HUES64 (cell line): ENCODE measurements around the gene TMEM132E. TPM values are rescaled to one million over a fixed set of nuclear protein-coding genes. Genes with fewer than 3 reads are reported as not detected.
"Not testable (repeated sequence)": the region's sequence is repeated elsewhere in the genome, so short reads cannot be mapped to it uniquely, and the experiment has no call there.

ENCODE experiments used
- H3K27ac ChIP-seq: 2 replicates; pipeline ENCODE4 v1.7.0; 2013; ENCODE audit warnings: low read depth, low read length, inconsistent platforms
- H3K27me3 ChIP-seq: 2 replicates; pipeline ENCODE4 v1.6.1; 2013; ENCODE audit warnings: mild to moderate bottlenecking, low read length; ENCODE audit not compliant: insufficient read depth
- H3K36me3 ChIP-seq: 2 replicates; pipeline ENCODE4 v1.6.1; 2013; ENCODE audit warnings: mild to moderate bottlenecking, low read length; ENCODE audit not compliant: insufficient read depth
- H3K4me1 ChIP-seq: 2 replicates; pipeline ENCODE4 v1.6.1; 2013; ENCODE audit warnings: mild to moderate bottlenecking, low read length, moderate library complexity; ENCODE audit not compliant: insufficient read depth
- H3K4me3 ChIP-seq: 2 replicates; pipeline ENCODE4 v1.5.1; 2013; ENCODE audit warnings: mild to moderate bottlenecking, low read length, moderate library complexity
- H3K9ac ChIP-seq: 2 replicates; pipeline ENCODE4 v1.6.1; 2013; ENCODE audit warnings: mild to moderate bottlenecking, low read depth, low read length
- H3K9me3 ChIP-seq: 2 replicates; pipeline ENCODE4 v1.6.1; 2013; ENCODE audit warnings: low read depth, low read length; ENCODE audit not compliant: insufficient read depth
- WGBS: fragments of 150-250, 120-280 bp; methylation state at CpG from one replicate; pipeline ENCODE4 v1.1.7; 2013; ENCODE audit warnings: missing lambda C conversion rate; 5-methylcytosine and 5-hydroxymethylcytosine counted together
- polyA plus RNA-seq, 2 experiments: library from polyadenylated mRNA; stranded (reverse); fragments of 50-300 nt; gene quantifications; one replicate each; pipeline ENCODE4 v1.2.3, GENCODE V29; 2013

Gene TMEM132E, protein sequence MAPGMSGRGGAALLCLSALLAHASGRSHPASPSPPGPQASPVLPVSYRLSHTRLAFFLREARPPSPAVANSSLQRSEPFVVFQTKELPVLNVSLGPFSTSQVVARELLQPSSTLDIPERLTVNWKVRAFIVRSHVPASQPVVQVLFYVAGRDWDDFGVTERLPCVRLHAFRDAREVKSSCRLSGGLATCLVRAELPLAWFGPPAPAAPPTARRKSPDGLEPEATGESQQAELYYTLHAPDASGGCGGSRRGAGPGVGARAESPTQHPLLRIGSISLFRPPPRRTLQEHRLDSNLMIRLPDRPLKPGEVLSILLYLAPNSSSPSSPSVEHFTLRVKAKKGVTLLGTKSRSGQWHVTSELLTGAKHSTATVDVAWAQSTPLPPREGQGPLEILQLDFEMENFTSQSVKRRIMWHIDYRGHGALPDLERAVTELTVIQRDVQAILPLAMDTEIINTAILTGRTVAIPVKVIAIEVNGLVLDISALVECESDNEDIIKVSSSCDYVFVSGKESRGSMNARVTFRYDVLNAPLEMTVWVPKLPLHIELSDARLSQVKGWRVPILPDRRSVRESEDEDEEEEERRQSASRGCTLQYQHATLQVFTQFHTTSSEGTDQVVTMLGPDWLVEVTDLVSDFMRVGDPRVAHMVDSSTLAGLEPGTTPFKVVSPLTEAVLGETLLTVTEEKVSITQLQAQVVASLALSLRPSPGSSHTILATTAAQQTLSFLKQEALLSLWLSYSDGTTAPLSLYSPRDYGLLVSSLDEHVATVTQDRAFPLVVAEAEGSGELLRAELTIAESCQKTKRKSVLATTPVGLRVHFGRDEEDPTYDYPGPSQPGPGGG (N-terminal part only)
- polyA plus RNA-seq (2013, experiment 1 of 2), result 0.40 TPM
- 0.51 TPM for polyA plus RNA-seq (2013, experiment 2 of 2)

DNA sequence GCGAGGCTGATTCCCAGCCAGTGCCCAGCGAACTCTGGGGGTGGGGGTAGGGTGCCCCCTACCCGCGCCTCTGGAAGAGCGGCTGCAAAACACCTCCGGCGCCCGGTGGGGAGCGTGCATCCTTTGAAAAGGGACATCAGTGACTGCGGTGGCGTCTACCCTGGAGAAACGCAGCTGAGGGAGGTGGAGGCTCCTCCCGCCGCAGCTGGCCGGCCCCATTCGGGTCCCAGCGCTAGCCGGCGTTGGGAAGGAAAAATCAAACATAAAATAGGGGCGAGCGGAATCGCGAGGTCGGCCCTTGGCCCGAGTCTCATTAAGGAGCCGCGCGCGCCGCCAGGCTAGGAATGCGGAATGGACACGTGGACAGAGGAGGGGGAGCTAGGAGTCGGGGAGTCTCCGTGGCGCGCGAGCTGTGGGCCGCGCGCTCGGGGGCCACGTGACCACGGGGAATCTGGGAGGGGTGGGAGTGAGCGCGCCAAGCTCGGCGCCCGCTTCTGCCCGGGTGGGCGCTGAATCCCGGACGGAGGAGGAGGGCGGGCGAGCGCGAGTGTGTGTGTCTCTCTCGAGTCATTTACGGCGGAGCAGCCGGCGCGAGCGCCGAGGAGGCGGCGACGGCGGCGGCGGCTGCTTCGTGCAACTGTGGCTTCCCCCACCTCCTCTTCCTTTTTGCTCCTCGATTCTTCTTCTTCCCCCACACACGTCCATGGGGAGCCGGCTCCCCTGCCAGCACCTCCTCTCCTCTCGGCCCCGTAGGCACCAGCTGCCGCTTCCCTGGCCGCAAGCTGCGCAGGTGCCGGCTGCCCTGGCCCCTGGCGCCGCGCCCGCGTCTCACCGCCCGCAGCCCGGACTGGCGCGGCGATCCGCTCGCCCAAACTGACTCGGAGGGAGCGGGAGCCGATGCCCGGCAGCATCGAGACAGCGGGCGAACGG, at the start of gene TMEM132E:
Gene TMEM132E, plus strand, starts transcription at position 566 of the 930 bp plus-strand sequence. CDS start 1,495 bp downstream, outside the sequence.
- peak within 1 kb of the TSS; percentile 54 for H3K4me3 ChIP-seq
- no peaks in the 10 kb centered on the region; the same call in 1 of the 2 replicates for H3K9me3 ChIP-seq
- H3K4me1 ChIP-seq, result peaks cover 22% of the 10 kb centered on the region
- H3K36me3 ChIP-seq, result no peaks in the 10 kb centered on the region
- H3K27ac ChIP-seq, result no peak within 1 kb of the TSS
- H3K9ac ChIP-seq, result peak within 1 kb of the TSS; percentile 19; the same call in 1 of the 2 replicates
- H3K27me3 ChIP-seq, result peaks cover 100% of the 10 kb centered on the region
- WGBS, result under 1% methylated on average over 101 of the region's 101 CpGs

DNA sequence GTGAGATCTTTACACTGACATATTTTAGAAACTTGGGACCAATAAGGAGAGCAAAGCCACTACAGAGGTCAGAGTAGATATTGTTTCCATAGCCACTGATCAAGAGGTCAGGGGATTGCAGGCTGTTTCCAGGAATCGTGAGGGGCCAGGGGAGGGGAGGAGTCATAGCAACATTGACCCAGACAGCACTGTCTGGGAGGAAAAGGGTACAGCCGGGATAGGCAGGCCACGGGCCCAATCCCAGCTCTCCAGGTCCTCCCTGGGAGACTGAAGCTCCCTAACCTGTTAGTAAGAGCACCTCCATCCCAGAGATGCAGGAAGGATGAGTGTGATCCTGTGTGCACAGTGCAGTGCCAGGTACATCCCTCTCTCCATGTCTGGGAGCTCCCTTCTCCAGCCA, 48.5 kb upstream of the TMEM132E start:
- Histone ChIP-seq H3K4me1 (0 out of 2 replicates have a peak, but pooled peaks cover 3% of the 10 kb centered on the region), H3K27ac (no peak overlapping the region), H3K9me3 (no peaks in the 10 kb centered on the region), H3K4me3 (no peak overlapping the region), H3K27me3 (peaks cover 3% of the 10 kb centered on the region; the same call in 1 of the 2 replicates), H3K36me3 (no peaks in the 10 kb centered on the region), H3K9ac (no peak overlapping the region)
- 67% methylated on average over 3 of the region's 3 CpGs for WGBS

DNA sequence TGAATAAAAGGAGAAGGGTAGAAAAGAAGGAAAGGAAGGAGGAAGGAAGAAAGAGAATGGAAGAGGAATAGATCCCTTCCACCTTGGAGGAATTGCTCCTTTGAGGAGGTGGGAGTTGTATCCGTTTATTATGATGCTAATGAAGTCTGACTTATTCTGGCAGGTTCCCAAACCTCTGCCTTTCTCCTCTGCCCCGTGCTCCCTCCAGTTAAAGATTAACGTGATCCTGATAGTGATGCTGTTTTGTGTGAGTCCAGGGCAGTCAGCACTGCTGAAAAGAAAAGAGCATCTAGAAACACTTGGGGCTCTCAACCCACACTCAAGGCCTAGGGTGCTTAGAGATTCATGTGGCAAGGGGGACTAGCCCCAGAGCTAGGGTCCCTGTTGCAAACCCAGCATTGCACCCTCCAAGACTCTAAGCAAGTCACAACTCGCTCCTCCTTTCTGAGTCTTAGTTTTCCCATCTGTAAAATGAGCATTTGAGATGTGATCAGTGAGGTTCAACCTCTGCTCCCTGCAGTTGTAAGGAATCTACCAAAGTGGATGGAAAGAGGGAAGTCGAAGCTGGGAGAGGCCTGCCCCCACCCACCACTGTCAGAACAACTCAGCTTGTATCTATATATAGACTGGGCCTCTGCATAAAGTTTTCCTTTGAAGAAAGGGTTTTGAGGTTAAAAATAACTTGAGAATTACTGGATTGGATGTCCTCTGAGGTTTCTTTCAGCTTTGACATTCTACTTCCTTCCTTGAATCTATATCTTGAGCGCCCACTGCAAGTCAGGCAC, 46.9 kb upstream of the TMEM132E start:
- Histone ChIP-seq H3K27me3 (peaks cover 3% of the 10 kb centered on the region; the same call in 1 of the 2 replicates), H3K36me3 (no peaks in the 10 kb centered on the region), H3K4me1 (0 out of 2 replicates have a peak, but pooled peaks cover 3% of the 10 kb centered on the region), H3K4me3 (no peak overlapping the region), H3K9me3 (no peaks in the 10 kb centered on the region), H3K27ac (no peak overlapping the region), H3K9ac (no peak overlapping the region)
- whole genome bisulfite sequencing, result 41% methylated on average over 5 of the region's 6 CpGs

DNA sequence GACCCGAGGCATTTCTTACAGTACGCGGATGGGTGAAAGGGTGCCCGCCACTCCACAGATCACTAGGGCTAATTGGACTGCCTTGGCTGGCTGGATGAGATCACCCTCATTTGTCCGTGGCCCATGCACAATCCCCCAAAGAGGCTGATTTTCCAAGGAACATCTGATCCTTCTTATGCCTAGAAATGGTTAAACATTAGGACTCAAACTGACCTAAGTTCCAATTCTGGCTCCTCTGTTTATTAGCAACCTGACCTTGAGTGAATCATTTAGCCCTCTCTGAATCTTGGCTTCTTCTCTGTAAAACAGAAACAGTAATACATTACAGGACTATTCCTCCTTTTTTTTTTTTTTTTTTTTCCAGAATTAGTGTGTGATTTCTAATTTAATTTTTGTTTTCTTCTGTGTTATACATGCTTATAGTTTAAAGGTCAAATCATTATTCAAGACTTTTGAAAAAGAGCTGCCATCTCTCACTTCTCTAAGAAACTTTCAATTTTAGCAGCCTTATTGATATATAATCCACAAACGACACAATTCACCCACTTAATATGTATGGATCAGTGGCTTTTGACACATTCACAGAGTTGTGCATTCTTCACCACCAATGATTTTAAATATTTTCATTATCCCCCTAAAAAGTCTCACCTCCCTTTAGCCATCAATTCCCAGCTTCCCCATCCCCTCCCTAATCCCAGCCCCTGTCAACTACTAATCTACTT, 45.4 kb upstream of the TMEM132E start:
- Histone ChIP-seq H3K27ac (no peak overlapping the region), H3K36me3 (no peaks in the 10 kb centered on the region), H3K4me1 (0 out of 2 replicates have a peak, but pooled peaks cover 3% of the 10 kb centered on the region), H3K9ac (no peak overlapping the region), H3K27me3 (peaks cover 4% of the 10 kb centered on the region; the same call in 1 of the 2 replicates), H3K9me3 (no peaks in the 10 kb centered on the region), H3K4me3 (no peak overlapping the region)
- 93% methylated on average over 6 of the region's 6 CpGs for WGBS

DNA sequence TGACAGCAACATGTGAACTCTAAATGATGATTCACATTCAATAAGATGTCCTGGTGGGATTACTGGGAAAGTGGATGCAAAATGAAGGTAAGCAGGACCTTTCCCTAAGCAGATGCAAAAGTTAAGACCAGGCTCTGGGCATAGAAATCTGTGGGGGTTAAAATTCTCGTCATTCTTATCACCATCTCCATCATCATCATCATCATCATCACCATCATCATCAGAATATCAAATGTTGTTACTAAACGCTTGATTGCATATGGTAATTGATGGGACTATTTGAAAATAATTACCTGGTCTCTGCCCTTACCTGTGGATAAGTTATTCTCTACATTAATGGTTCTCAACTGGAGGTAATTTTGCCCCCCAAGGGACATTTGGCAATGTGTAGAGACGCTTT, 41.9 kb upstream of the TMEM132E start:
- Histone ChIP-seq H3K9me3 (no peaks in the 10 kb centered on the region), H3K27ac (no peak overlapping the region), H3K4me3 (no peak overlapping the region), H3K4me1 (no peaks in the 10 kb centered on the region), H3K27me3 (peaks cover 23% of the 10 kb centered on the region), H3K9ac (no peak overlapping the region), H3K36me3 (no peaks in the 10 kb centered on the region)
- WGBS, result 79% methylated on average over 2 of the region's 3 CpGs

DNA sequence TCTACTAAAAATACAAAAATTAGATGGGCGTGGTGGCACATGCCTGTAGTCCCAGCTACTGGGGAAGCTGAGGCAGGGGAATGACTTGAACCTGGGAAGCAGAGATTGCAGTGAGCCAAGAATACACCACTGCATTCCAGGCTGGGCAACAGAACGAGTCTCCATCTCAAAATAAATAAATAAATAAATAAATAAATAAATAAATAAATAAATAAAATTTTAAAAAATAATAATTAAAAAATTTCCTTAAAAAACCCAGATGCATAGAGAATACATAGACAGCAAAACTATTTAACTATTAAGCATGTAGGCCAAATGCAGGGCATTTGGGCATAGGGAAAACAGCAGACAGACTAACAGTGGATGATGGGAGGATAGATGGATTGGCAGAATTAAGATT, 40.8 kb upstream of the TMEM132E start:
- not testable (repeated sequence) for H3K36me3 ChIP-seq, H3K9me3 ChIP-seq, H3K4me1 ChIP-seq, H3K4me3 ChIP-seq, H3K27ac ChIP-seq, H3K9ac ChIP-seq
- 92% methylated on average over 1 of the region's 2 CpGs for WGBS
- peaks cover 30% of the 10 kb centered on the region for H3K27me3 ChIP-seq

DNA sequence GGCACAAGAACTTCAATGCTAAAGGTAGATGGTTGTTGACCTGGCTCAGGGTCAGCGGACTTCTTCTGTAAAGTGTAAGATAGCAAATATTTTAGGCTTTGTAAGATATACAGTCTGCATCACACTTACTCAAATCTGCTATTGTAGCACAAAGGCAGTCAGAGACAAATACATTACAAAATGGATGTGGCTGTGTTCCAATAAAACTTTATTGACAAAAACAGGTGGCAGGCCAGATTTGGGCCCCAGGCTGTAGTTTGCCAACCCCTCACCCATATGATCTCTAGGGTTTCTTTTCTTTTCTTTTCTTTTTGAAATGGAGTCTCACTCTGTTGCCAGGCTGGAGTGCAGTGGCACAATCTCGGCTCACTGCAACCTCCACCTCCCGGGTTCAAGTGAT, 39.5 kb upstream of the TMEM132E start:
- Histone ChIP-seq H3K4me3 (no peak overlapping the region), H3K27ac (no peak overlapping the region), H3K9ac (no peak overlapping the region), H3K27me3 (peaks cover 34% of the 10 kb centered on the region), H3K4me1 (no peaks in the 10 kb centered on the region), H3K9me3 (no peaks in the 10 kb centered on the region), H3K36me3 (no peaks in the 10 kb centered on the region)
- WGBS, result no CpG with 5 or more reads among the region's 3 CpGs

DNA sequence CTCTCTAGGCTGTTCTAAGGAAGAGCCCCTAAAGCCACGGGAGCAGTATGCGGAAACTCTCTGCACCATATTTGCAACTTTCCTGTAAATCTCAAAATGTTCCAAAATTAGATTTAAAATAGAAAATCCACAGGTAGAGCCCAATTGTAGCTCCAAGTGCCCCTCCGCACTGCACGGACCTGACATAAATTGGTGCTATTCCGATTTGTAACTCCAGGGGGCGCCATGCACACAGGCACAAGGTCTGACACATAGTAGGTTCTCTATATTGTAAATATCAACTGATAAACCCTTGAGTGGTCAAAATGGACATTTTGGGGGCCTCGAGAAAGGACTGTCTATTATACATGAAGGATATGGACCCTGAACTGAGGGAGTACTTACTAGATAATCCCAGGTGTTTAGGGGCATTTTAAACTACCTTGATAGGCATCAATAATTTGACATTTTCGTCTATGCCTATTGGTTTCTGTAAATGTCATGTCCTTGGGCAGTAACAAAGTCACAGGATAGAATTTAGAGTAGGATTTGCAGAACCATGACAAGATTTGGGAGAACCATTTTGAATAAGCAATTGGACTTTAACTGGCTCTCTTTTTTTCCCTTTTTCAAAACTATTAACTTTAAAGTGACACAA, 36.6 kb upstream of the TMEM132E start:
- 13% methylated on average over 8 of the region's 8 CpGs for WGBS
- Histone ChIP-seq H3K27ac (no peak overlapping the region), H3K27me3 (peaks cover 34% of the 10 kb centered on the region), H3K9ac (no peak overlapping the region), H3K36me3 (no peaks in the 10 kb centered on the region), H3K9me3 (no peaks in the 10 kb centered on the region), H3K4me3 (no peak overlapping the region), H3K4me1 (no peaks in the 10 kb centered on the region; the same call in 1 of the 2 replicates)

DNA sequence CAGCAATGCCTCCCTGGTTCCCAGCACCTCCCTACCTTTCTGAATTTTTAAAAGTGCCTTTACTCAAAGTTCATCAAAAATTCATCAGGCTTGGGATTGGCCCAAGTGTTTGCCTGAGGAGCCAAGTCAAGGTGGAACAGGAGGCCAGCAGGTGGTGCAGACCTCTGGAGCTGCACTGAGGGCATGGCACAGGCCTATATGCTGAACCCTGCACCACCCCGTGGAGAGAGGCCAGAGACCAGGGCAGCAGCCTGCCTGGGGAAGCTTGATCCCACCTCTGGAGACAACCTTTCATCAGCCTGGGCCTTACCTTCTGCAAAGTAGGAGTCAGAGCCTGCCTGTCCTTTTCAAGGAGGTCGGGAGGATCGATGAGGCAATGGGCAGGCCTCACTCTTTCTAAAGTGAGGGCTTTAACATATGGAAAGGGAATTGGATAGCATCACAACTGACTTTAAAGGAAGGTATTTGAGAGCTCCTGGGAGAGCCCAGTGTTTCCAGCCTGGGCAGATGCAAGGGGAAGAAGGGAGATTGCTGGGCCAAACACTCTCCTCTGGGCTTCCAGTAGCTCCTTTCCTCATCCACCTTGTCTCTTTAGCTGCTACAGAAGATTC, 31.8 kb upstream of the TMEM132E start:
- WGBS, result 42% methylated on average over 3 of the region's 3 CpGs
- Histone ChIP-seq H3K9ac (no peak overlapping the region), H3K36me3 (no peaks in the 10 kb centered on the region), H3K27ac (no peak overlapping the region), H3K4me1 (no peaks in the 10 kb centered on the region; the same call in 1 of the 2 replicates), H3K4me3 (no peak overlapping the region), H3K27me3 (peaks cover 12% of the 10 kb centered on the region), H3K9me3 (no peaks in the 10 kb centered on the region)
